Measurements from ENCODE around the gene SMOC2.

Gene SMOC2

DNA sequence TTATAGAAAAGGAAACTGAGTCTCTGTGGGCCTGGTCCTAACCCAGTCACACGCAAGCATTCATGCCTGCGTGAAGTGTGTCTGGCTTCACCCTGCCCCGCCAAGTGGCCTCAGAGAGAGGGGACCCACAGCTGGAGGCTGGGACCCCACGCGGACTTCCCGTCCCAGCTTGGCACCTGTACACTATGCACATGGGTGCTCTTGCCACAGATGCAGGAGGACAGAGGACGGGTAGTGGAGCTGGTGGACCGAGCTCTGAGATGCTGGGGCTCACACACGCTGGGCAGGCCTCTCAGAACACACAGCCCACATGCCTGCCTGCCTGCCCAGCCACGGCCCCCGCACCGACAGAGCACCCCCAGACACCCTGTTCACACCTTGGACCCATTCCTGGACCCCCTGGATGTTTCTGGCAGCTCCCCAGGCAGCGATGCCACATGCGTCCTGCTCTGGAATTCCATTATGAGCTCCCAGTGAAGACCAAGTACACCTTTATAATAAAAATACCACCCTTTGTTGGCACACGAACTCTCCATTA lies 24.9 kb upstream of the SMOC2 start:
- no peak for DNase-seq (ENCODE audit: low read depth)

DNA sequence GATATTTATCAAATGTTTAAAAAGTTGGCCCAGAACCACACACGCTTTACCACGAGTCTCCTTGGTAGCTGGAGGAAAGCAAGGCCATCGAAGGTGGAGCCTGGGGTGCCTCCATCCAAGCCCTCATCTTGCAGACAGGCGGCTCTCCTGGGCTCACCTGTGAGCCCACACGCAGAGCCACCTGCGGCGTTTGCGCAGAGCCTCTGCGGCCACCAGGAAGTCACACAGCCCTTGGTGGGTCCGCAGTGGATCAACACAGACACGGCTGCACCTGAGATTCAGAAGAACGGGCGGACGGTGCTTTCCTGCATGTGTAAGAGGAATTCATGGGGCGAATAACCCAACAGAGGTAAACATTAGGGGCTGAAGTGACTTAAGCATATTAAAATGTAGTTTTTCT lies 24.5 kb upstream of the SMOC2 start:
- no peak for DNase-seq (ENCODE audit: low read depth)

DNA sequence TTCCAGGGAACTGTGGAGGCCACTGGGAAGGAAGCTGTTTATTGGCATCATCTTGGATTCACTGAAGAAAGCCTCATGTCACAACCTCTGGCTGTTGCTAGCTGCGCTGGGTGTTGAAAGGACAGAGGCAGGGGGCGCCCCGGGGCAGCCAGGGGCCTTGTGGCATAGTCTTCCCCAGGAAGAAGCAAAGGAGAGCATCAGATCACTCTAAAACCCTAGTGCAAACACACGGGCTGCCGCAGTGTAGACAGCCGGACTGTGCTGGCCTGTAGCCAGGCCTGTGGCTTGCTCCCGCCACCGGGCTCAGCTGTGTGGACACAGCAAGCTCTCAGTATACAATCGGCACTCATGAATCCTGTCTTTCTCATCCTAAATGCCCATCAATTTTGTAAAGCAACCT lies 23.8 kb upstream of the SMOC2 start:
- no peak for DNase-seq (ENCODE audit: low read depth)

DNA sequence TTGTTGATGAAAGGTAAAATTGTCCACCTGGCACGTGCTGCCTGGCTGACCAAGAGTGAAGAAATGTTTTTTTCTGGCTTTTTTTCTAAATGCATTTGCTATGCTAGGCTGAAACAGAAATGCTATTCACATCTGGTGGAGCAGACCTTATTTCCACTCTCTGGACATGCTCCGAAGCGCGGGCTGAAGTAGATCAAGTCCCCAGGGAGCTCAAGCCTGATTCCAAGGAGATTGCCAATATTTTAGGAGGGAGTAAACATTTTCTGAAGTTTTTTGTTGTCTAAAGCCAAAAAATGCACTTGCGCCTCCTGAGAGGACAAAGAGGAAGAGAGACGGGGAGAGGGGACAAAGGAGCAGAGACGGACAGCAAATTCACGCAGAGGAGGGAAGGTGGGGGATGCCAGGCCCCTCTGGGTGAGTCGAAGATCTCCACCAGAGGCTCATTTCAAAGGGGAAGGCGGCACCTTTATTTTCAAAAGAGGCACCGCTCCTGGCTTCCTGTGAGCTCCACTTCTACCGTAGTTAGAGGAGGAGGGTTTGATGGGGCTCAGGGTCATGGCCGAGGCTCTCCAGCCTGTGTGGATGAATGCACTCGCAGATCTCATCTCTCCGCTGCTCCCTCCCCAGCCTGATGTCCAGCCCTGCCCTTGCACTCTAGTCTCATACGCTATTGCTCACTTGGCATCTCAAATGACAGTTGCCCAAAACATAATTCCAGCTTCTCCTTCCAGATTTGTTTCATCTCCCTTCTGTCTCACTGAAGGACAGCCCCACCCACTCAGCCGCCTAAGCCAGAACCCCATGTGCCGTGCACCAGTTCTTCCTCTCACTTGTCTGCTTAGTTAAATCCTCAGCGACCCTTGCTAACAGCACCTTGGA lies 23.1 kb upstream of the SMOC2 start:
- DNase-seq (ENCODE audit: low read depth): no peak

DNA sequence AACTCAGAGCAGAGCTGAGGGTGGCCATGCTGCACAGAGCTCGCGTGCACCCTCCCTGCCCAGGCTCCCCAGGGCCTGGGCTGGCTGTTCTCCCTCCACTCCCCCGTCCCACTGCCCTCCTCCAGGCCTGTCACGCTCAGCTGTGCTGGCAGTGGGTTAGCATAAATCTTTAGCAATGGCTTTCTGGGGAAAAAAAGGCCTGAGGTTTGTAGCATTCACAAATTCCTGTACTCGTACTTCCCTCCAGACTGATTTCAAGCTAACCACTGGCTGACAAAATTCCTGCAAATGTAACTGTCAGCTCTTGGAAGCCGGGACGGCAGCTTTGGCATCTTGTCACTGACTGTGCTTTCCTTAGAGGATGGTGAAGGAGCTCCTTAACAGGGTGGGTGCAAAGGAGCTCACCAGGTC lies 22.3 kb upstream of the SMOC2 start:
- DNase-seq (ENCODE audit: low read depth): no peak

DNA sequence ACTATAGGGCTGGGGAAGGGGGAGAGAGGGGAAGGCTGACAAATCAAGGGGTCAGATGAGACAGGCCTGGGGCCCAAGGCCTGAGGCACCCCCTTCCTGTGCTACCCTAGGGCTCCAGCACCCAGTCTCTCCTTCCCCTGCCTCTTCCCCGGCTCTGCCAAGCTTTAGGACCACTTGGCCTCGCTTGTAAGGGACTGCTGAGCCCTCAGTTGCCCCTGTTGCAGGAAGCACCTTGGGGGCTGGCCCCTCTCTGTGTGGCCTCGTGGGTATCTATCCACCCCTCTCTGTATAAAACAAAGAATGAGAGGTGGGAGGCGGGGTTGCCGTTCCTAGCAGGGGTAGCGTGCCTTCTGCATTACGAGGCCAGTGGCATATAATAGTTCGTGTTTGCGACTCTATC lies 21.4 kb upstream of the SMOC2 start:
- no peak for DNase-seq (ENCODE audit: low read depth)

DNA sequence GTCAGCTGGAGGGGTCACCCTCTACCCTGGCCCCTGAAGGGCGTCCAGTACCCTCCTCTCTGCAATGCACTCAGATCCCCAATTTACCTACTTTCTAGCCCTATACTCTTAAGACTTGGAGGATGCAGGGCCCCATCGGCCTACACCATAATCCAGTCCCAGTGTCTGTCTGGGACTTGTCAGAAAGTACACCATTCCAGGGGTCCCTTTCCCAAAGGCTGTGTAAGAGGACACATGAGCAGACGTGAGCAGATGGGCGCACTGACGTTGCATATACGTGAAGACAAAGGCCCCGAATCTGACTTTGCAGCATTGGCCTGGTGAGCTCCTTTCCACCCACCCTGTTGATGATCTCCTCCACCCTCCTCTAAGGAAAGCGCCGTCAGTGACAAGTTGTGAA lies 20.9 kb upstream of the SMOC2 start:
- DNase-seq (ENCODE audit: low read depth): no peak

DNA sequence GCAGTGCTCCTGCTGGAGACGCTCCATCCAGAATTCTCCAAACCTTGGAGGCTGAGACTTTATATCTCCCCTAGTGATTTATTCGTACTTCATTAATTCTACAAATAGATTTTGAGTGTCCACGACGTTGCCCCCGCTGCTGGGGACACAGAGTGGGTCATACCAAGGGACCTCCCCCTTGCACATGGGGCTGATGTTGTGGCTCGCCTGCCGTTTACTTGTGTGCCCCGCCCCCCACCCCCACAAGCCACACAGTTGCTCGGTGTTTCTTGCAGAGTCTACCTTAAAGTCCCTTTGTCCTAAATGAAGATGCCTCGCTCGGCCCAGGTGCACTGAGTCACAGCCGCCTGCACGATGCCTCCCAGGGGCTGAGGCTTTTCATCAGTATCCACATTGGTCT lies 20.3 kb upstream of the SMOC2 start:
- no peak for DNase-seq (ENCODE audit: low read depth)

DNA sequence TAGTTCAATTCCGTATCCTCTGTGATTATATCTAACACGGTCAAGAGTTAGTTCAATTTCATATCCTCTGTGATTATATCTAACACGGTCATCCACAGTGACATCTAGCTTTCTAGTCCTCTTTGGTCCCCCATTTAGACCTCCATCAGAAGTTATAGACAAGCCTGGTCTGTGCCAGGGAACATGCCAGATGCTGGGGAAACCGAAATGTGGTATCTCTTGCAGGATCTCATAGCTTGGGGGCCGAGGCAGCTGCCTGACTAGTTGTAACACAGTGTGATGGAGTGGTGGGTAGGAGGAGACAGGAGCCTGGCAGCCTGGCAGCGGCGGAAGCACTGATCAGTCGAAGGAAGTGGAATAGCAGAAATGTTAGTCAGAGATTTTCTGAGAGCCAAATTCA lies 13.8 kb upstream of the SMOC2 start:
- DNase-seq (ENCODE audit: low read depth): no peak

DNA sequence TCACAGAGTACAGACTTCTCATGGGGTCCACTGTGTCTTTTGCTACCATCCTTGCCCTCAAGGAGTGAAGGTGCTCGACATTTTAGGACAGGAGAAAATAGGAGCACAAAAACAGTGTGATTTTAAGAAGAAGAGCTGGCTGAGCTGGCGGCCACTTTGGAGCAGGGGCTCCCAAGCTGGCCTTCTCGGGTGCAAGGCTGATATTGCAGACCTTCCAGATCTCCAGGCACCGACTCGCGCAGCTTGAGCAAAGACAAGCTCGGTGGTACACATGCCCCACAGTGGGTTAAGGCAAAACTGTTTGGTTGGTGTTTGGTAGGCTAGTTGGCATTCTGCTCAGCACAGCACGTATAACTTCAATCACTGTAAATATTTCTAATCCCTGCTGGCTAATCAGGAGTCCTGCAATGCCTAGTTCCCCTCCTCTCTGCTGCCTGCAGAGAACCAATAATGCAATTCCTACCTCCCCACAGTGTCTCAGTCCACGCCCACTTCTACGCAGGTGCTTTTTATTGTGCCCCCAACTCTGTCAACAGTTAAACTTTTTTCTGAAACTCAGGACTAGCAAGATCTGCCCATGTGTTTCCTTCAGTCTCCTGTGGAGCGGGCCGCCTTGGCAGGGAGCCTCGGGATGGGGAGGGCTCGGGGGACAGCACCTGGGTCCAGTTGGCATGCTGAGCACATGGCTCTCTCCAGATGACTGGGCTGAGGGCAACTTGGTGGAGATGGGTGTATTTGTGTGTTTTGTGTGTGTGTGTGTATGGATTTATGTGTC lies 12.7 kb upstream of the SMOC2 start:
- no peak for DNase-seq (ENCODE audit: low read depth)

DNA sequence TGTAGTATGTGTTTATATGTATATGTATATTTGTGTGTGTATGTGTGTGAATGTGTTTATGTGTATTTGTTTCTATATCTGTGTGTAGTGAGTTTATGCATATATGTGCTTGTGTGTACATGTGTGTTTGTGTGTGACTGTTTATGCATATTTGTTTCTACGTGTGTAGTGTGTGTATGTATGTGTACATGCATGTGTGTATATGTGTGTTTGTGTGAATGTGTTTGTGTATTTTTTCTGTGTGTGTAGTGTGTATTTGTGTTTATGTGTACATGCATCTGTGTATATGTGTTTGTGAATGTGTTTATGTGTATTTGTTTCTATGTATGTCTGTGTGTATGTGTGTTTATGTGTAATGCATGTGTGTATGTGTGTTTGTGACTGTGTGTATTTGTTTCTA lies 12.1 kb upstream of the SMOC2 start:
- DNase-seq (ENCODE audit: low read depth): no peak

DNA sequence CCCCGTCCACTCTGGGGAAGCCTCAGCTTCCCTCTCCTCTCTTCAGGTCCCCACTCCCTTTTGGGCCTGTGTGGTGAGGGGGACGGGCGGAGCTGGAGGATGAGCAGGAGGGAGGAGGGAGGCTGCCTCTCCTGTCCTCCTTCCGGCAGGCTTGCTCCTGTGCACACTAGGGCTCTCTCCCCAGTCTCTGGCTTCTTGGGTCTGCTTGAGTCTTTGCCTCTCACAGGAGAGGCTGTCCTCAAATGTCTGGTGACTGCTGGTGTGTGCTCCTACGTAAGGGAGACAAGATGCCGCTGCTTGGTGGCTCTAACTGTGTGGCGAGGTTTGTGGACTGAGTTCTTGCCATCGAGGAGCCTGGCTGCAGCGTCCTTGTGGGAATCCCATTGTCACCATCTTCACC lies 8.8 kb upstream of the SMOC2 start:
- DNase-seq (ENCODE audit: low read depth): no peak

DNA sequence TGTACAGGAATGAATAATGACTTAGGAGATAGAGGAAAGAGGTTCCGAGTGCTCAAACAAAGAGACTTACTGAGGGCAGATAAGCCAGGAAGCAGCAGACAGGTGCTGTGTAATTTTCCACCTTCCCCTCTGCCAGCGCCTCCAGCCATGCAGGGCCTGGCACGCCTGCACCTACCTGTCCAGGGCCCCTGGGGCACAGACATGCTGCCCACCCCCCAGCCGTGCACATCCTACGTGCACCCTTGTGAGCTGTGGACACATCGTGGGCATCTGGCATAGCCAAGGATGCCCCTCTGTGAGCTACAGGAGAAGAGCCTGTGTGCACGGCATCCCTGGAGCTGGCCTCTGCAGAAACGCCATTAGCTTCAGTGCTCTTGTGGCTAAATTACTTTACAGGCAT lies 7.1 kb upstream of the SMOC2 start:
- no peak for DNase-seq (ENCODE audit: low read depth)

DNA sequence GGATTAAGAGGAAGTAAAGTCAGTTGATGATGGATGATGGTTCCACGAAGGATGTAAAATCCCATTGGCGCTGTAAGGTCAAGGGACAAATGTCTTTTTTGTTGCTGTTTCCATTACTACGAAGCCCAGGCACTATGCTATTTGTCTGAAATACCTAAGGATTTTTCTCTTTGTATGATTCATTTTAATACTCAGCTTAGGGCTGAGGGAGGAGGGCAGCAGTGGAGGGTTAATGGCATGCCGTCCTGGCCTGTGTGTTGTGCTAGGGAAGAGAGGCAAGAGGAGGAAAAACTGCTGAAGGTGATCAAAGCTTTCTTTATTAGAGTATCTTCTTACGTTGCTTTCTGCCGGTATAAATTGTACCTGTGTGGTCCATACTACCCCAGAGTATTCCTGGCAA lies 6.5 kb upstream of the SMOC2 start:
- DNase-seq (ENCODE audit: low read depth): no peak

DNA sequence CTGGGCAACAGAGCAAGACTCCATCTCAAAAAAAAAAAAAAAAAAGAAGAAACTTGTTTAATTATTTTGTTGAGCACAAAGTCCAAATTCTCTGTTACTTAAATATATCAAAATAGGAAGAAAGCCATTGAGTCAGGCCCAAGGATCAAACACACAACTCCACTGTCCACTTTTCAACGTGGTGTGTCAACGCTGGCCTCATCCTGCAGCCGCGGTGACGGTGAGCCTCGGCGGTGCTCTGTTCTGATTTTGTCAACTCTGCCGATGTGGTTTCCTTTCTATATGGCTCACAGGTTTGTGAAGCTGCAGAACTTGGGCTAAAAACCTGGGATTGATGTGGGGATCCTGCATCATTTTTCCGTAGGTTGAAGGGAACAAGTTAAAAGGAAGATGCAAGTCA lies 3.2 kb upstream of the SMOC2 start:
- DNase-seq (ENCODE audit: low read depth): no peak

DNA sequence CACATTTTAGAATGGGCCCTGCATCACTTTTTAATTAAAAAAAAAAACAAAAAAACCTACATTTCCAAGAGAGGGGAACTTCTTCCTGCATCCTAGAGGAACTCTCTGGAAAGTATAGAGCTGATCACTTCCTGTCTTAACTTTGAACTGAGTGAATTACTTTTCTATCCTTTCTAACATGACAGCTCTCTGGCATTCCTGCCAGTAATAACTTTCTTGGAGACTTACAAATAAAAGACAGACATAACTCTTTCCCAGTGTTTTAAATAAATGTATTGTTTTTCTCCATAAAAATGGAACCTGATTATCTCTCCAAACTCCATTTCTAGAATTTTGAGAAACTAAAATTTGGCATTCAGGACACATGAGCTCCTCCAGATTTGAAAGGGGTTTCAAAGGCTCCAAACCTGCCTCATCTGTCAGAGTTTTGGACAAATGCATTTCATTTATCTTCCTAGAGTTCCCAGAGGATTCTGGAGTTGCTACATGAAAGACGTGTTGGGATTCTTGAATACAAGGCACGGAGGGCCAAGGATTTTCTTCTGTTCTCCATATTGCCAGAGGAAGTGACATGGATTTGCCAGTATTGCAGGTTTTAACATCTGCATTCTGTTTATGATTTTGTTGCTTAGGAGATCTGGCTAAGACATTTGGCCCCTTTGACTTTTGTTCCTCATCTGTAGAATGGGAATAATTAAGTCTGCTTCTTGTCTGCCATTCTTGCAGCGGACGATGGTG lies 2.0 kb upstream of the SMOC2 start:
- no peak for DNase-seq (ENCODE audit: low read depth)

DNA sequence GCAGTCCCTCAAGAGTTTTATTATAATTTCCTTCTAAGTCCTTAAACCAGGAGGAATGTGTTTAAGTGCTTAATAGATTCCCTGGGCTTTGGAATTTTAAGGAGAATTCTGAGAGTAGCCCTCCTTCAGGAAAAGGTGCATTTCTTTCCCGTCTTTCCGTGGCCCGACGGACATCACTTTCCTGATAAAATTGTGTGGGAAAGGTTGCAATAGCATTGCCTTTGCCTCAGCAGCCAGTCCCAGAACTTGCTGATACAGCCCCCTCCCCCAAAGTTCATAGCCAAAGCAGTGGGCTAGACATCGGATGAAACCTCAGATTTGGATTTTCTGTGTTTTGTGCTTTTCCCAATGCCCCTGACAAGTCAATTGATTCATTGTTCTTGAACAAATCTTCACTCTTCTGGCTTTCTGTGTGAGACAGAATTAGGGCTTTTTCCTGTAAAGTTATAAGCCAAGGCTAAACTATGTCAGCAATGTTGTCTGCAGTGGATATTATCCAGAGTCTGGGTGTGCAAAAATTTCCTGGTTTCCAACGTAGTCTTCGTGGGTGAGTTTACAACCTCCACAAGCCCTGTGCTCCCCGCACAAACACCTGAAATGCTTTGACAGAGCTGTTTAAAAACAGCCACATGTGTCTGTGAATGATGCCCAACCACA lies 1.1 kb upstream of the SMOC2 start:
- no peak for DNase-seq (ENCODE audit: low read depth)

DNA sequence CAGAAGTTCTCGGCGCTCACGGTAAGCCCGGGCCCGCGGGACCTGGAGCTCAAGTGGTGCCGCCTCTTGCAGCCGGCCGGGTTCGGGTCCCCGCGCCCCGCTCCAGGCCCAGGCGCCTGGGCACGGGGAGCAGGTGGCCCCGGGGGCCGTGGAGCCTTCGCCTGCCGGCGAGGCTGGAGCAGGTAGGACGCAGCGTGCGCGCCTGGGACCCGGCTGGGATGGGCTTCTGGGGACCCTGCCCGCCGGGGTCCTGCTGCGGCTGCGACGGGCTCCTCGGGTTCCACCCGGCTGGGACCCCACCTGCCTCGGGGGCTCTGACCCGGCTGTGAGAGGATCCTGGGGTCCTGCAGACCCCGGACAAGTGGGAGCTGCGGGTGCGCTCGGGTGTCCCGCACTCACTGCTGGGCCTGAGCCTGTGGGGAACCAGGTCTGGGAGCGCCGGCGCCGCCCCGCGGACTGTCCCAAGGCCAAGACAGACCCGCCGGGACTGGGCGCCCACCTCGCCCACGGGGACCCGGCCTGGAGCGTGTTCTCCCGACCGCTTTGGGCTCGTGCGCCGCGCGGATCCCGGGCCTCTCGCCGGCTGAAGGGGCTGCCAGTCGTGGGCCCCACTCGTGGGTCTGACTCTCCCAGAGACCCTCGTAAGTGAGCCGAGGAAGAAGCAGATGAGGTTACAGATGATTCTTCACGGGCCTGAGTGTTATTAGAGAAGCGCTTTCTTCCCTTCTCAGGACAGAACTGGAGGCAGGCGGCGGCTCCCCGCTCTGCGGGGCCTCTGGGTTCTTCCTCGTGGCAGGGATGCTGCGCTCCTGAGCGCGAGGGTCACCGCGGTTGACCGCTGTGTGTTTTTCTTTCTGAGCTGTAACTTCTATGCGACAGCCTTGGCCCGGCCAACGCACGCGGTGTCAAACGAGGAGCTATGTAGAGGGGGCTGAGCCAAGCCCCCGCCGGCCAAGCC lies 729 bp downstream of the SMOC2 start:
- DNase-seq (ENCODE audit: low read depth): no peak

DNA sequence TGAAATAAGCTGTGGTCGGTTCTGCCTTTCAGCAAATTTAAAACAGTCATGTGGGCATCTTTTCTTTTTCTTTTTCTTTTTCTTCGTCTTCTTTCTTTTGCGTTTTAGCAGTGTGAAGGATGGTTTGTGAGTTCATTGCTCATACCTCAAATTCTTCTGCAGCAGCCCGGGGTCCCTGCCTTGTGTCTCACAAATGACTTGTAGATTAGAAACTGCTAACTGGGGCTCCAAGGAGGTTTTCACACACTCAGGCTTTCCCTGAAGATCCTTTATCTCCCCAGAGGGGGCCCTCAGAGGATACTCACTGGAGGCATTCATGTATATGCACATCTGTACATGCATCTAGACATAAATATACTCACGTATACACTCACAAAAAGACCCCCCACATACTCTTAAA lies 1.7 kb downstream of the SMOC2 start:
- no peak for DNase-seq (ENCODE audit: low read depth)

DNA sequence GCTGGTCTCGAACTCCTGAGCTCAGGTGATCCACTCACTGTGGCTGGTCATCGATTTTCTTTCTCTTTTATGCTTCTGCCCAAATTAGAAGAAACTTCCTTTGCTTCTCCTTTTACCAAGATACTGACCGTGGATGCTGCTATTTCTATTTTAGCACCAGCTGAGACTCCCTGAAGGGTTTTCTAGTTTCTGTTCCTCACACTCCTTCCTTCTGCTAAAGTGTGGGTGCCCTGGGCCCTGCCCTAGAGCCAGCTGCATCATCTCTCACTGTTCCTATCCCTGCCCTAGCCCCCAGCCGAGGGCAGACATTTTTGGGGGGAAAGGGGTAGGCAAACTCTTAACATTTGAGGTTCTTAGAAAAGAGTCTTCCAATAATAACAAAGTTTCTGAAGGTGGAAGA lies 6.3 kb downstream of the SMOC2 start:
- DNase-seq (ENCODE audit: low read depth): no peak

DNA sequence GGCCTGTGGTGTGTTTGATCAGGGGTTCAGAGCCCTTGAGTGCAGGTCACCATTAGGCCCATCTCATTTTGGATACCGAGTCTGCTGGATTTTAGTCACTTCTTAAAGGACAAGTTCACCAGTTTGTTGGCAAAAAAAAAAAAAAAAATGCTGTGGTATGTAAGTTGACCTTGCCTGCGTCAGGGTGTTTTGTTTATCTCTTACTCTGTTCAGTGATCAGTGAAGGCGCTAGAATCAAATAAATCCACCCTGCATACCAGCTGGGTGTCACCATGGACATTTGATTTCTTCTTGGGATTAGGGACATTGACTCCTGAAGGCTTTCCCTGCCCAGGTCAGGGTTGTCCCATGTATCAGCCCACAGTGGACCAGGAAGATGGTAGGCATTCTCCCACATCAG lies 6.7 kb downstream of the SMOC2 start:
- DNase-seq (ENCODE audit: low read depth): no peak

All from EH (cell line).